Dendritic cell treated with granulocyte-macrophage colony-stimulating factor and Interleukin-4, amounts not matched to agents 40 ng/mL and 50 ng/mL, for 4 days (primary cell): ENCODE measurements around the gene VIM.

ENCODE experiments used
- H3K27ac Mint-ChIP-seq: one replicate; pipeline ENCODE4 v1.8.0; 2022; ENCODE audit warnings: mild to moderate bottlenecking, mixed read lengths
- H3K27me3 Mint-ChIP-seq: one replicate; pipeline ENCODE4 v1.8.0; 2022; ENCODE audit warnings: mild to moderate bottlenecking, mixed read lengths
- H3K36me3 Mint-ChIP-seq: one replicate; pipeline ENCODE4 v1.8.0; 2022; ENCODE audit warnings: low read depth, mixed read lengths
- H3K4me1 Mint-ChIP-seq: one replicate; pipeline ENCODE4 v1.8.0; 2022; ENCODE audit warnings: low read depth, mixed read lengths
- H3K4me3 Mint-ChIP-seq: one replicate; pipeline ENCODE4 v1.8.0; 2022; ENCODE audit warnings: mild to moderate bottlenecking, moderate library complexity, mixed read lengths
- H3K9me3 Mint-ChIP-seq: one replicate; pipeline ENCODE4 v1.8.0; 2022; ENCODE audit warnings: mixed read lengths
- intact Hi-C: fragments of 100-400 bp; cut with micrococcal nuclease; formaldehyde crosslinking; loops from one replicate; pipeline ENCODE4 v1.15.0; 2022

The VIM gene

GRCh38 chr10:17214971-17215781 lies 12.9 kb upstream of the VIM start:
- no peaks in the 10 kb centered on the region for H3K27me3 Mint-ChIP-seq
- H3K4me1 Mint-ChIP-seq, result peaks cover 51% of the 10 kb centered on the region
- peak overlapping the region; percentile 6 for H3K4me3 Mint-ChIP-seq
- intact Hi-C loops, result no loop called here
- no peaks in the 10 kb centered on the region for H3K36me3 Mint-ChIP-seq
- peak overlapping the region; percentile 96 for H3K27ac Mint-ChIP-seq
- H3K9me3 Mint-ChIP-seq, result no peaks in the 10 kb centered on the region

GRCh38 chr10:17215782-17216122 lies 12.3 kb upstream of the VIM start:
- intact Hi-C loops, result loop anchor here (1.0 kb wide), 3 partner anchors 13 to 191 kb away; partner anchors contain the start of genes TRDMT1 and VIM
- Mint-ChIP-seq H3K27me3 (no peaks in the 10 kb centered on the region), H3K27ac (peak overlapping the region; percentile 96), H3K9me3 (no peaks in the 10 kb centered on the region), H3K4me3 (no peak overlapping the region), H3K36me3 (no peaks in the 10 kb centered on the region), H3K4me1 (peaks cover 55% of the 10 kb centered on the region)

GRCh38 chr10:17216217-17216900 lies 11.7 kb upstream of the VIM start:
- H3K36me3 Mint-ChIP-seq, result no peaks in the 10 kb centered on the region
- peaks cover 59% of the 10 kb centered on the region for H3K4me1 Mint-ChIP-seq
- no peaks in the 10 kb centered on the region for H3K9me3 Mint-ChIP-seq
- H3K4me3 Mint-ChIP-seq, result no peak overlapping the region
- H3K27ac Mint-ChIP-seq, result peak overlapping the region; percentile 96
- intact Hi-C loops, result loop anchor here (1.0 kb wide), 3 partner anchors 12 to 192 kb away; partner anchors contain the start of genes TRDMT1 and VIM
- no peaks in the 10 kb centered on the region for H3K27me3 Mint-ChIP-seq

GRCh38 chr10:17216901-17217395 lies 11.1 kb upstream of the VIM start:
- Mint-ChIP-seq H3K4me3 (no peak overlapping the region), H3K27ac (peak overlapping the region; percentile 96), H3K36me3 (no peaks in the 10 kb centered on the region), H3K27me3 (no peaks in the 10 kb centered on the region), H3K4me1 (peaks cover 58% of the 10 kb centered on the region), H3K9me3 (no peaks in the 10 kb centered on the region)
- intact Hi-C loops, result loop anchor here (1.0 kb wide), 3 partner anchors 11 to 193 kb away; partner anchors contain the start of genes TRDMT1 and VIM

GRCh38 chr10:17217631-17218232 lies 10.3 kb upstream of the VIM start:
- intact Hi-C loops, result no loop called here
- Mint-ChIP-seq H3K4me3 (no peak overlapping the region), H3K36me3 (no peaks in the 10 kb centered on the region), H3K9me3 (no peaks in the 10 kb centered on the region), H3K4me1 (peaks cover 58% of the 10 kb centered on the region), H3K27ac (peak overlapping the region; percentile 96), H3K27me3 (no peaks in the 10 kb centered on the region)

- H3K27ac Mint-ChIP-seq, result no peak overlapping the region
- no peak overlapping the region for H3K4me3 Mint-ChIP-seq
- intact Hi-C loops, result no loop called here
- H3K9me3 Mint-ChIP-seq, result no peaks in the 10 kb centered on the region
- H3K4me1 Mint-ChIP-seq, result peaks cover 58% of the 10 kb centered on the region
- no peaks in the 10 kb centered on the region for H3K27me3 Mint-ChIP-seq
- H3K36me3 Mint-ChIP-seq, result no peaks in the 10 kb centered on the region
These were observed 9.0 kb upstream of the VIM start for GRCh38 chr10:17219024-17219423.

GRCh38 chr10:17220652-17221100 lies 7.4 kb upstream of the VIM start:
- H3K27me3 Mint-ChIP-seq, result no peaks in the 10 kb centered on the region
- intact Hi-C loops, result loop anchor here (10.0 kb wide), 1 partner anchor 126 kb away; no protein-coding TSS in a partner anchor
- H3K4me1 Mint-ChIP-seq, result peaks cover 64% of the 10 kb centered on the region
- peak overlapping the region; percentile 70 for H3K27ac Mint-ChIP-seq
- no peaks in the 10 kb centered on the region for H3K36me3 Mint-ChIP-seq
- H3K9me3 Mint-ChIP-seq, result no peaks in the 10 kb centered on the region
- no peak overlapping the region for H3K4me3 Mint-ChIP-seq

- H3K9me3 Mint-ChIP-seq, result no peaks in the 10 kb centered on the region
- peak overlapping the region; percentile 77 for H3K27ac Mint-ChIP-seq
- H3K4me3 Mint-ChIP-seq, result peak overlapping the region; percentile 4
- no peaks in the 10 kb centered on the region for H3K27me3 Mint-ChIP-seq
- intact Hi-C loops, result loop anchor here (10.0 kb wide), 1 partner anchor 128 kb away; no protein-coding TSS in a partner anchor
- H3K4me1 Mint-ChIP-seq, result peaks cover 72% of the 10 kb centered on the region
- no peaks in the 10 kb centered on the region for H3K36me3 Mint-ChIP-seq
These were observed 5.7 kb upstream of the VIM start for GRCh38 chr10:17222329-17222728.

- intact Hi-C loops, result loop anchor here (10.0 kb wide), 1 partner anchor 131 kb away; no protein-coding TSS in a partner anchor
- Mint-ChIP-seq H3K4me1 (peaks cover 63% of the 10 kb centered on the region), H3K27ac (peak overlapping the region; percentile 100), H3K27me3 (no peaks in the 10 kb centered on the region), H3K9me3 (no peaks in the 10 kb centered on the region), H3K36me3 (peaks cover 30% of the 10 kb centered on the region), H3K4me3 (peak overlapping the region; percentile 2)
These were observed 2.2 kb upstream of the VIM start for GRCh38 chr10:17225808-17226207.

- Mint-ChIP-seq H3K36me3 (peaks cover 41% of the 10 kb centered on the region), H3K4me3 (peak overlapping the region; percentile 93), H3K27me3 (no peaks in the 10 kb centered on the region), H3K27ac (peak overlapping the region; percentile 100), H3K4me1 (peaks cover 58% of the 10 kb centered on the region), H3K9me3 (no peaks in the 10 kb centered on the region)
- intact Hi-C loops, result loop anchor here (10.0 kb wide), 1 partner anchor 132 kb away; no protein-coding TSS in a partner anchor
These were observed 1.1 kb upstream of the VIM start for GRCh38 chr10:17226891-17227303.

- Mint-ChIP-seq H3K4me3 (peak overlapping the region; percentile 93), H3K27me3 (no peaks in the 10 kb centered on the region), H3K4me1 (peaks cover 52% of the 10 kb centered on the region), H3K9me3 (no peaks in the 10 kb centered on the region), H3K36me3 (peaks cover 47% of the 10 kb centered on the region), H3K27ac (peak overlapping the region; percentile 100)
- intact Hi-C loops, result loop anchor here (1.0 to 10.0 kb wide), 3 partner anchors 11 to 203 kb away; no protein-coding TSS in a partner anchor
These were observed 512 bp upstream of the VIM start for GRCh38 chr10:17227367-17228090.

- H3K36me3 Mint-ChIP-seq, result peaks cover 64% of the 10 kb centered on the region
- intact Hi-C loops, result loop anchor here (1.0 to 10.0 kb wide), 3 partner anchors 28 to 204 kb away; partner anchors contain the start of gene TRDMT1
- H3K27ac Mint-ChIP-seq, result peak overlapping the region; percentile 100
- peak overlapping the region; percentile 93 for H3K4me3 Mint-ChIP-seq
- H3K4me1 Mint-ChIP-seq, result peaks cover 42% of the 10 kb centered on the region
- no peaks in the 10 kb centered on the region for H3K27me3 Mint-ChIP-seq
- no peaks in the 10 kb centered on the region for H3K9me3 Mint-ChIP-seq
These were observed 1.1 kb downstream of the VIM start for GRCh38 chr10:17229016-17229716.

- intact Hi-C loops, result loop anchor here (1.0 to 10.0 kb wide), 3 partner anchors 28 to 205 kb away; partner anchors contain the start of gene TRDMT1
- Mint-ChIP-seq H3K36me3 (peaks cover 69% of the 10 kb centered on the region), H3K9me3 (no peaks in the 10 kb centered on the region), H3K27ac (peak overlapping the region; percentile 100), H3K4me1 (peaks cover 43% of the 10 kb centered on the region), H3K4me3 (peak overlapping the region; percentile 93), H3K27me3 (no peaks in the 10 kb centered on the region)
These were observed 1.6 kb downstream of the VIM start for GRCh38 chr10:17229717-17229966.
